Stimulated activated CD8-positive, alpha-beta memory T cell treated with anti-CD3 and anti-CD28 coated beads, Interleukin-12 subunit alpha, Interleukin-12 subunit beta, amount 100 ng/mL, for 1 hour (primary cell): ENCODE data around the gene MYH9.
"Not testable (repeated sequence)": the region's sequence is repeated elsewhere in the genome, so short reads cannot be mapped to it uniquely, and the experiment has no call there.

Experiments
- DNase-seq: peaks from one replicate; pipeline ENCODE4 v3.0.0-alpha.2; 2020; ENCODE audit warnings: low read depth

MYH9 gene

DNA sequence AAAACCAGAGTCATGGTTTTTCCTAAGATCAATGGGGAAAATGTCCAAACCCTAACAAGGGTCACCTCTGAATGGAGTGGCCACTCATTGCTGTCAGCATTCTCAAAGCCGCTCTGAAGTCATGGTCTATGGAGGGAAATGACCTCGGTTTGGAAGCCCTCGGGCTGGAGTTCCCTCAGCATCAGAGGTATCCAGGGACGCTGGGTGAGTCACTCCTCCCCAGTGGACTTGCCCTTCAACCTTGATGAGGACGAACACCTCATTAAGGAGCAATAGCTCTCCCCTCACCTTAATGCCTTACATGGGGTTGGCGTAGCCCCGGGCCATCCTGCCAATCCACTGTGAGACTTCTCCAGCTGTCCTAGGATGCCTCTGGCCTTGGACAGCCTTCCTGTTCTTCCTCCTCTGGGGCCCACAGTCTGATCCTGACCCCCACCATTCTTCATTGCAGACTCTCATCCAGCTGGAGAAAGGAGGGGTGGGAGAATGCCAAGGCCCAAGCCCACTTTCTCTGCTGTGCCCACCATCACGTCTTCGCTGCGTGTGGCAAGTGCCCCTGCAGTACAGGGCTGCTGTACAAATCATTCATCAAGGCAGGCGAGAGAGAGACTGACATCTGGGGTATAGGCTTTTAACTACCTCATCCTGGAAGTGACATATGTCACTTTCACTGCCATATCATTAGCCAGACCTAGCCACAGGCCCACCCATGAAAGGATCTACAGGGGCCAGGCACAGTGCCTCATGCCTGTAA is 25.4 kb upstream of the MYH9 start:
- DNase-seq, result no peak

DNA sequence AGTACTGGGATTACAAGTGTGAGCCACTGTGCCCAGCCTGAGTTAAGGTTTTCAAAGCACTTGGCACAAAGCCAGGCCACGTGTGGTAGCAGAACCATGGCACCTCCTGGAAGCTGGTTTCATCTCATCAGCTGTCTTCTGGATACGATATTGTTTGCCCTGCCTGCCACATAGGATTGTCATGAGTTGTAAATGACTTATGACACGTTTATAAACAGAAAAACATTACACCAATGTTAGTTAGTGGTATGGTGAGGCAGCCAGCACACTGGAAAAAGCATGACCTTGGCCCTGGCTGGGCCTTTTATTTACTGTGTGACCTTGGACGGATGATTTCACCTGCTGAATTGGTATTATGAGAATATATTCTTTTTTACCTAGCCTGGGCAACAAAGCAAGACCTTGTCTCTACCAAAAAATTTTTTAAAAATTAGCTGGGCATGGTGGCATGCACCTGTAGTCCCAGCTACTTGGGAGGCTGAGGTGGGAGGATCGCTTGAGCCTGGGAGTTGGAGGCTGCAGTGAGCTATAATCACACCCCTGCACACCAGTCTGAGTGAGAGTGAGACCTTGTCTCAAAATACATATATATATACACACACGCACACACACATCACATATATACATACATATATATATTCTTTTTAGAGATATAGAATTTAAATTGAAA is 24.0 kb upstream of the MYH9 start:
- DNase-seq, result peak; percentile 17

GRCh38 chr22:36409911-36410756 is 22.4 kb upstream of the MYH9 start:
- DNase-seq, result peak; percentile 43

GRCh38 chr22:36409554-36409910 is 21.8 kb upstream of the MYH9 start:
- DNase-seq, result not testable (repeated sequence)

- DNase-seq, result no peak
Observed at GRCh38 chr22:36409056-36409455, 21.3 kb upstream of the MYH9 start.

DNA sequence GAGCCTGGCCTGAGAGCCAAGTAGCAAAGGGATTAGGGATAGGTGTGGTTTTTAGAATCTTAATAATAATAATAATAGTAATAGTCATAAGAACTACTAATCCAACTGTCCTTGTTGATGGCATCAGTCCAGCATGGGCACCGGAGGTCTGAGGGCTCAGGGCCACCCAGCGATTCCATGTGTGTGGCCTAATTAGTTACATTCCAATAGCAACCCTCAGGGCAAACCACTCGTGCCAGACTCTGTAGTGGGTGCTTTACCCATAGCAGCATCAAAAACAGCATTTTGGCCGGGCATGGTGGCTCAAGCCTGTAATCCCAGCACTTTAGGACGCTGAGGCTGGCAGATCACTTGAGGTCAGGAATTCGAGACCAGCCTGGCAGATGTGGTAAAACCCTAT is 19.0 kb upstream of the MYH9 start:
- DNase-seq, result no peak

- peak; percentile 33 for DNase-seq
Observed at GRCh38 chr22:36405671-36406538, 18.1 kb upstream of the MYH9 start.

DNA sequence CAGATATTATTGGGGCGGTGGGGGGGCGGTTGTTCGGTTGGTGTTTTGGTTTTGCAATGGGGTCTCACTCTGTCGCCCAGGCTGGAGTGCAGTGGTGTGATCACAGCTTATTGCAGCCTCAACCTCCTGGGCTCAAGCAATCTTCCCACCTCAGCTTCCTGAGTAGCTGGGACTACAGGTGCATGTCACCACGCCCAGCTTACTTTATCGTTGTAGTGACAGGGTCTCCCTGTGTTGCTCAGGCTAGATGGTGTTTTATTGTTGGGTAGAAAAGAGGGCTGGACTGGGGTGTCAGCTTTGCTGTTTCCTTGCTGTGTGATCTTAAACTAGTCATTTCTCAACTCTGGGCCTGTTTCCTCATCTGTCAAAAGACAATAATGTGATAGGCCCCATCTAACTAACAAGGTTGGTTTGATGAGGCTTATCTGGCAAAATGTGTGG is 17.5 kb upstream of the MYH9 start:
- DNase-seq, result no peak

DNA sequence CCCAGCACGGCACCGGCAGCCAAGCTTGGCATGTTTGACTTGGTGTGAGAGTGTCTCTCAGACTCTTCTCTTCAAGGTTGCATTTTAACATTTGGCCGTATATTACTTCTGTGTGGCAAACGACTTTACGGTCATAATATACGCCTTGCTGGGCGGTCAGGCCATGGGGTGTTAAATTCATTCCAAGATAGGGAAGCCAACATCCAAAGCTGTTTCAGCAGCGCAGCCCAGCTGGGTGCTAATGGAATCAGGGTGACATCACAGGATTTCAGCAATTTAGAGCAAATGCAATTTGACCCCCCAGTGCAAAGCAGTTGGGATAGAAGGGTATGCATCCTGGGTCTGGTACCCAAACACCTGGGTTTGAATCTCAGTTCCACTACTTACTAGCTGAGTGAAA is 16.7 kb upstream of the MYH9 start:
- no peak for DNase-seq

DNA sequence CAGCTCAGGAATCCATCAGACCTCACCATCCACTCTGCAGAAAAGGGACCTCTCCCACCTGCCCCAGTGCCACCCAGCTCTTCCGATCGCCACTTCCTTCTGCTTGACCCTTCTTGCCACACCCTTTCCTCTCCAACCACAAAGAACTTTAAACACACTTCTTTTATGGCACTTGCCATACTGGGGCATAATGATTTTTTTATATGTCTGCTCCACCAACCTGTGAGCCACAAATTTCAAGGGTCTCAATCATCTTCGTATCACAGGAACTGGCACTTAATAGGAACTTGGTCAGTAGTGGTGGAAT is 11.7 kb upstream of the MYH9 start:
- no peak for DNase-seq

- no peak for DNase-seq
Observed at GRCh38 chr22:36398601-36399471, 11.1 kb upstream of the MYH9 start.

GRCh38 chr22:36397131-36398093 is 9.6 kb upstream of the MYH9 start:
- no peak for DNase-seq

DNA sequence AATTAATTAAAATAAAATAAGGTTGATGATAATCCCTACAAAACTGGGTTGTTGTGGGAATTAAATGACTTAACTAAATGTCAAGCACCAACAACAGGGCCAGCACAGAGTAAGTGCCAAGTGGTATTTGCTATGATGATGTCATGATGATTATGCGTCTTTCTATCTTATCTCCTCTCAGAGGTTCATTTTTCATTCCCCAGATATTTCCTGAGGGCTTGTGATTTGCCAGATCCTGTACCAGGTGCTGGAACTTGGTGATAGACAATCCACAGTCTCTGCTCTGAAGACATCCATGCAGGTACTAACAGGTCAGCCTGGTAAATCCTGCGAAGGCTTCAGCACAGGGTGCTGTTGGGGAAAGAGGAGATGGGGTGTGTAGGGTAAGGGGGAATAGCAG is 8.1 kb upstream of the MYH9 start:
- no peak for DNase-seq

GRCh38 chr22:36395055-36395849 is 7.5 kb upstream of the MYH9 start:
- DNase-seq, result no peak

DNA sequence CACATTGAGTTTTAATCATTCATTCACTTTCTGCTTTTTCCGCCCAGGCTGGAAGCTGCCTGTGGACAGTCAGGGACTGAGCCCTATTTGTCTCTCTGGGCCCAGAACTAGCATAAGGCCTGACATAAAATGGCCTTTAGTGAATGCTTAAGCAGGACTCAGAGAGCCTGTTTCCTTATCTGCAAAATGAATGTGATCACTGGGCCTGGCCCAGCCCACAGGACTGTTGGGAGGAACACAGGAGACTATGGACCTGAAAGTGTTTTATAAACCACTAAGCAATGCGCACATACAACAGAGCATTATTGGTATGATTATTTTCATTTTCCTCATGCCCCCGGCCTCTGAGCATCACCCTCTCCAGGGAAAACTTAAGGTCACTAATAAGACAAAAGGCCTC is 3.9 kb upstream of the MYH9 start:
- DNase-seq, result no peak

DNA sequence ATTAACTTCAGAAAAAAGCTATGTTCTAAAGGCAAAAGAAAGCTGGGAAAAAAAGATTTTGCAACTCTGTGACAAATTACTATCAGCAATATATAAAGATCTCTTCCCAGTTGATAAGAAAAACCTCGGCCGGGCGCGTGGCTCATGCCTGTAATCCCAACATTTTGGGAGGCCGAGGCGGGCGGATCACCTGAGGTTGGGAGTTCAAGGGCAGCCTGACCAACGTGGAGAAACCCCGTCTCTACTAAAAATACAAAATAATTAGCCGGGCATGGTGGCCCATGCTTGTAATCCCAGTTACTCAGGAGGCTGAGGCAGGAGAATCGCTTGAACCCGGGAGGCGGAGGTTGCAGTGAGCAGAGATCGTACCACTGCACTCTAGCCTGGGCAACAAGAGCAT is 1.4 kb upstream of the MYH9 start:
- DNase-seq, result not testable (repeated sequence)

- DNase-seq, result no peak
Observed at GRCh38 chr22:36387709-36387958, 133 bp downstream of the MYH9 start.

DNA sequence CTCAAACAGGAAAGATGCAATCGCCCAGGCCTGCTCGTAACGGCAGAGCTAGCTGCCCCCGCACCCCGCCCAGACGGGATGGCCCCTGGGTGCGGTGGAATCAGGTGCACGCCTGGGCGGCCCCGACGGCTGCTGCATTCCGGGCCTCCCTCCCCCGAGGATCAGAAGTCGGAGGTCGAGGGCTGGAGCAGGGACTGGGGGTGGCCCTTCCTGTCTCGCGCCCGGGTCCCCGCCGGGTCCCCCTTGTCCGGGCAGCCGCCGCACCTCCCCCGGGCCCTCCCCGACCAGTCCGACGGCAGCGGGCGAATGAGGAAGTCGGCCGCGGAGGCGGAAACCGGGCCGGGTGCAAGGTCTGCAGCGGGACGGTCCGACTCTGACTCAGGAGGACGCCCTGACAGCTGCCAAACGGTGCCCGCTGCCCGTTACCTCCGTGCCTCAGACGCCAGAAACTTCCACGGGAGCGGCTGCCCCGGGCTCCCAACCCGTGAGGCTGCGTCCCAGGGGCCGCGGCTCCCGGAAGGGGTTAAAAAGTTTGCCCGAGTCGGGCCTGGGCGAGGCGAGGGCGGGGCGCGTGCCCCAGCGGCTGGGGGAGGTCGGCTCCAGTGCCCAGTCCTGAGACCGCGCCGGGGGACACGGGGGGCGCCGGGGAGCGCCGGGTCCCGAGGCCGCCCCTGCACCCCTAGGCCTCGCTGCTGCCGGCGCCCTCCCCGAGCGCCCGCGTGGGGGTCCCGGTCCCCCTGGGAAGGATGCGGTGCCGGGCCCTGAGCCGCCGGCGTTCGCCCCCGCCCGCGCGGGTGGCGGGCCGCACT is 663 bp downstream of the MYH9 start:
- DNase-seq, result peak; percentile 32
